GM06990 (cell line): ENCODE results near the gene VPS13D.

Source experiments
- DNase-seq: peaks from one replicate; pipeline ENCODE4 v3.0.0-alpha.2; 2011; ENCODE audit not compliant: insufficient read length; ENCODE audit errors: extremely low read depth
- H3K27me3 ChIP-seq: replicated peaks from 2 replicates; pipeline ENCODE4 v1.6.0; 2011; ENCODE audit warnings: low read length; ENCODE audit not compliant: control insufficient read depth, insufficient read depth
- H3K36me3 ChIP-seq: 2 replicates; pipeline ENCODE4 v1.5.1; 2011; ENCODE audit warnings: low read length; ENCODE audit not compliant: control insufficient read depth, insufficient read depth
- H3K4me3 ChIP-seq: replicated peaks from 2 replicates; pipeline ENCODE4 v1.5.1; 2011; ENCODE audit warnings: low read depth, mild to moderate bottlenecking, control low read depth, low read length
- CTCF ChIP-seq: IDR thresholded peaks from 2 replicates; pipeline ENCODE4 v1.5.1; 2011; ENCODE audit warnings: low read length, control low read depth, mild to moderate bottlenecking, inconsistent platforms; ENCODE audit not compliant: insufficient read depth, poor library complexity, severe bottlenecking

VPS13D gene

GRCh38 chr1:12495725-12496124, 265.9 kb downstream of the VPS13D start:
- no peak for DNase-seq
- Histone ChIP-seq H3K4me3 (no peak overlapping the region), H3K27me3 (no peaks in the 10 kb centered on the region), H3K36me3 (no peaks in the 10 kb centered on the region; the same call in 1 of the 2 replicates)
- TF ChIP-seq CTCF: no peak

GRCh38 chr1:12496154-12496961, 266.5 kb downstream of the VPS13D start:
- Histone ChIP-seq H3K4me3 (no peak overlapping the region), H3K27me3 (no peaks in the 10 kb centered on the region), H3K36me3 (no peaks in the 10 kb centered on the region; the same call in 1 of the 2 replicates)
- TF ChIP-seq CTCF: no peak
- no peak for DNase-seq

- no peak for DNase-seq
- Histone ChIP-seq H3K27me3 (no peaks in the 10 kb centered on the region), H3K4me3 (no peak overlapping the region), H3K36me3 (no peaks in the 10 kb centered on the region)
- TF ChIP-seq CTCF: no peak
Observed at GRCh38 chr1:12499539-12500240, 269.9 kb downstream of the VPS13D start.

GRCh38 chr1:12501661-12502060, 271.8 kb downstream of the VPS13D start:
- no peaks in the 10 kb centered on the region; the same call in 1 of the 2 replicates for H3K36me3 ChIP-seq
- no peak for DNase-seq

More at GRCh38 chr1:12501661-12502060, 271.8 kb downstream of the VPS13D start:
- TF ChIP-seq CTCF: no peak
- no peak overlapping the region for H3K4me3 ChIP-seq
- no peaks in the 10 kb centered on the region for H3K27me3 ChIP-seq
